ENCODE measurements around the gene IMP4.

IMP4 gene, protein sequence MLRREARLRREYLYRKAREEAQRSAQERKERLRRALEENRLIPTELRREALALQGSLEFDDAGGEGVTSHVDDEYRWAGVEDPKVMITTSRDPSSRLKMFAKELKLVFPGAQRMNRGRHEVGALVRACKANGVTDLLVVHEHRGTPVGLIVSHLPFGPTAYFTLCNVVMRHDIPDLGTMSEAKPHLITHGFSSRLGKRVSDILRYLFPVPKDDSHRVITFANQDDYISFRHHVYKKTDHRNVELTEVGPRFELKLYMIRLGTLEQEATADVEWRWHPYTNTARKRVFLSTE

DNA sequence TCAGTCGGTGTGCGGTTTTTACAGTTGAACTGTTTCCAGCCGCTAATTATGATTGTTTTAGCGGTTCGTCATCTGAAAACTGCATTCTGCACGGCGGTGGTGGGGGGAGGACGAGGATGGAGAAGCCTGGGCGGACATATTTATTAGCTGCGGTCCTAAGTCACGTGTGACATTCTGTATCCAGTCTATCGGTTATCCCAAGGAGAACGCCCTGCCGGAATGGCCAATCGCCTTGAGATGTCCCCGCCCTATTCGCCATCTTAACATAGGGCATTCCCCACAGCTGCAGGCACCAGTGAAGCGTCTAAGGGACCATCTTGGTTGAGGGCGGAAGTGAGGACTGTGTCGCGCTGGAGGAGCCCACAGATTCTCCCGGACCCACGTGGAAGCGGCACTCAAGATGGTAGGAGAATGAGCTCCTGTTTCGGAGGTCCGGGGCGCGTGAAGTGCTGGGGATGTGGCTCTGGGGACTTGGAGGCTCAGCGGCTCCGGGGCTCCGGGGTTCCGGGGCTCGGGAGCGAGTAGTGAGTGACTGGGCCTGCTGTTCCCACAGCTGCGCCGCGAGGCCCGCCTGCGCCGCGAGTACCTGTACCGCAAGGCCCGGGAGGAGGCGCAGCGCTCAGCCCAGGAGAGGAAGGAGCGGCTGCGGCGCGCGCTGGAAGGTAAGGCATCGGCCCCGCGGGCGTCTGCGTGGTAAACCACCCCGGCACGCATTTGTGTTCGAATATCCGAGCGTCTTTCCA is at the start of gene IMP4:
Gene IMP4, plus strand, starts transcription at position 365 of the 743 bp plus-strand sequence. Its CDS starts 36 bp downstream, at position 401.
- Histone ChIP-seq H3K27me3 (ENCODE audit: low read depth) (no peaks in the 10 kb centered on the region), H3K4me1 (peaks cover 5% of the 10 kb centered on the region; the same call in 1 of the 2 replicates), H3K4me3 (peak within 1 kb of the TSS; percentile 98), H3K9me3 (no peaks in the 10 kb centered on the region), H3K36me3 (replicated peaks) (peaks cover 47% of the 10 kb centered on the region)
- DNase-seq (ENCODE audit: low spot score in 2 of 2), result peak; percentile 97 to 99
- in situ Hi-C loops (cut with MboI; ENCODE audit: low sequenced_read_pairs), result no loop called here

DNA sequence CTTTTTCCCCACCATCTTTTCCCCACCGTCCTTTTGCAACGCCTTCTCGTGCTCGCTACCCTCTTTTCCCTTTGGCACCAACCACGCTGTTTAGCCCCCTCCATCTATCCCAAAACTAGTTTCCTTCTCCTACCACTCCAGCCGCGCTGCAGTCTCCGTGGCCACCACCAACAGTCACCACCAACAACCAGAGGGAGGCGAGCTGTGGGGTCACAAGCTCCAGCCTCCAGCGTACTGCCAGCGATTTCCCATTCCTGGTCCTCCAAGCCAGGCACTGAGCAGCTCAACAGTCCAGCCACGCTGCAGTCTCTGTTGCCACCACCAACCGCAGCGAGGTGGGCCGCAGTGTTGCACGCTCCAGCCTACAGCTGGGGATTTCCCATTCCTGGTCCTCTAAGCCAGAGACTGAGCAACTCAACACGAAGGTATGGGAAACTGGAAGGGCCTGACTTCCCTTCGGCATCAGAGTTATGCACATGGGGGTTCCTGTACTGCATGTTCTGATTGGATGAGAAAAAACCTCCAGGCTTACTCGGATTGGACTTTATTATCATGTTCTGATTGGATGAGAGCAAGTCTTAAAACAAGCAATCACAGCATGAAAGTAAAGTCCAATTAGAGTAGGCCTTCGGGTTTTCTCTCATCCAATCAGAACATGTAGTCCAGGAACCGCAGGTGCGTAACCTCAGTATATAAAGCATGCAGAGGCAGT is 42.3 kb upstream of the IMP4 start:
- no peak for DNase-seq (ENCODE audit: low spot score in 2 of 2)
- H3K36me3 ChIP-seq (replicated peaks), result no peaks in the 10 kb centered on the region
- no peaks in the 10 kb centered on the region for H3K4me1 ChIP-seq
- no peak overlapping the region for H3K4me3 ChIP-seq
- peaks cover 6% of the 10 kb centered on the region for H3K27me3 ChIP-seq (ENCODE audit: low read depth)
- no peaks in the 10 kb centered on the region for H3K9me3 ChIP-seq
- in situ Hi-C loops (cut with MboI; ENCODE audit: low sequenced_read_pairs), result no loop called here

DNA sequence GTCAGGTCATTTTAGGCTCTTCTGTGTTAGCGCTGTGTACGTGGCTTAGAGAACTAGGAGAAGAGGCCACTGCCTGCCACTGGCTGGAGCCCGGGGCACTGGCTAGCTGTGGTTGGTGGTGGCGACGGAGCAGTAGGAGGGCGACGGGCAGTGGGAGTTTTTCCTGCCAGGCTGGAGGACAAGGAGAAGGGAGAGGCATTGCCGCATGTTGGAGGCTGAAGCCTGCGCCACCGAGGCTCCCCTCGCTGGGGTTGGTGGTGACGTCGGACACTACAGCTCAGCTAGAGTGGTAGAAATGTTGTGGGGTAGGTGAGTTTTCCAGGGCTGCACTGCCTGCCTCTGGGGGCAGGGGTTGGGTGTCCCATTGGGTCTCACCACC is 41.7 kb upstream of the IMP4 start:
- no peak for DNase-seq (ENCODE audit: low spot score in 2 of 2)
- H3K27me3 ChIP-seq (ENCODE audit: low read depth), result peaks cover 6% of the 10 kb centered on the region
- H3K4me3 ChIP-seq, result no peak overlapping the region
- H3K4me1 ChIP-seq, result no peaks in the 10 kb centered on the region
- in situ Hi-C loops (cut with MboI; ENCODE audit: low sequenced_read_pairs), result no loop called here
- no peaks in the 10 kb centered on the region for H3K36me3 ChIP-seq (replicated peaks)
- H3K9me3 ChIP-seq, result no peaks in the 10 kb centered on the region

DNA sequence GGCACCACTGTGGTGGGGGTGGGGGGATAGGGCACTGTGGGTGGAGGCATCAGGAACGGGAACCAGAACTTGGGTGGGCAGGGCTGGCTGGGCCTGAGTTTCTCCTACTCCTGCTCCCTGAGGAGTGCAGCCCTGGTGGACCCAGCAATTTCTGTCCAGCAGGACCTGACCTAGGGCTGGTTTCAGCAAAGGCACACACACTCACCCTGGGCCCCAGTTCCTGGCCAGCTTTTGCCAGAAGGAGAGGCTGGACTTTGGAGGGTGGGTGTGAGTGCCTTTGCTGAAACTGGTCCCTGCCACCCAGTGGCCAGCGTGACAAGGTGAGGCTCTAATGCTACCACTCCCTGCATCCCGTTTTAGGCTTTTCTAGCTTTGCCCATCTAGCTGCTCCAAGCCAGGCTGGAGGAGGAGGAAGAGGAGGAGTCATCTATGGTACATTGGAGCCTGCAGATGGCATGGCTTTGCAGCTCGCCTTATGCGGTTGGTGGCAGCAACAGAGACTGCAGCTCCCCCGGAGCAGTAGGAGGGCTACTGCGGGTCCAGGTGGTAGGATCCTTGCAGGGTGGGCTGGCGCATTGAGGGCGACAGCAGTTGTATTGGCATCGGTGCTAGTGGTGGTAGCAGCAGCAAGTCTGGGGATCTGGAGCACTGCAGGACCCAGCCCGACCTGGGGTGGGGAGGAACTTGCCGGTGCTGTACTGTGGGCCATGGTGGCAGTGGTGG is 40.4 kb upstream of the IMP4 start:
- Histone ChIP-seq H3K9me3 (no peaks in the 10 kb centered on the region), H3K27me3 (ENCODE audit: low read depth) (peaks cover 5% of the 10 kb centered on the region), H3K4me3 (no peak overlapping the region), H3K36me3 (replicated peaks) (no peaks in the 10 kb centered on the region), H3K4me1 (no peaks in the 10 kb centered on the region)
- in situ Hi-C loops (cut with MboI; ENCODE audit: low sequenced_read_pairs), result no loop called here
- no peak for DNase-seq (ENCODE audit: low spot score in 2 of 2)

DNA sequence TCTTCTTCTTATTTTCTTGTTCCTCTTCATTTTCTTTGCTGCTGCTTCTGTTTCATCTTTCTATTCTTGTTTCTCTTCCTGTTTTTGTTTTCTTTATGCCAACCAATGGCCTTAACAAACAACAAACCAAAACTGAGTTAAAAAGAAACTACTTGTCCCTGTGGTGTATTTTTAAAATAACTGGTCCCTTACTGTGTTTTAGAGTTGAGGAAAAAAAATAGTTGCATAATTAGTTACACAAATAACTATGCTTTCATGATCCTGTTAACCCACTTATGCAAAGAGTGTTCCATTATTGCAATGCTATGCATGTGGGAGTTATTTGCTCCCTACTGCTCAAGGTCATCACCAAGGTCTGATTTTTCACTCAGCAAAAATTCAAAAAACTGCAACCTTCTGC is 39.5 kb upstream of the IMP4 start:
- no peak for DNase-seq (ENCODE audit: low spot score in 2 of 2)
- in situ Hi-C loops (cut with MboI; ENCODE audit: low sequenced_read_pairs), result no loop called here
- no peaks in the 10 kb centered on the region for H3K36me3 ChIP-seq (replicated peaks)

DNA sequence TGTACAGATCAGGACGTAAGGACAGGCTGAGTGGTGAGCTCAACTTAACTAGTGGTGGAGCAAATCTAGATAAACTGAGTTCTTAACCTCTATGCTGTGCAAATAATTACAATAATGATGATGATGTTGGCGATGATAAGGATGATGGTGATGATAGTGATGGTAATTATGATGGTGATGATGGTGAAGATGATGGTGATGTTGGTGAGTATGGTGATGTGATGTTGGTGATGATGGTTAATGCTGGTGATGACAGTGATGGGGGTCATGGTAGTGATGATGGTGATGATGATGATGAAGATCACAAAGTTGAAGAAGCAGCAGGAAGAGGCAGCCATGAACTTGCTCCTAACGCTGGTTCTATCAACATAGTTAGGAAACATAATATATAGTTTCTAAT is 38.0 kb upstream of the IMP4 start:
- in situ Hi-C loops (cut with MboI; ENCODE audit: low sequenced_read_pairs), result no loop called here
- no peaks in the 10 kb centered on the region for H3K36me3 ChIP-seq (replicated peaks)
- DNase-seq (ENCODE audit: low spot score in 2 of 2), result no peak
- peaks cover under 1% of the 10 kb centered on the region; the same call in 1 of the 2 replicates for H3K27me3 ChIP-seq (ENCODE audit: low read depth)
- H3K9me3 ChIP-seq, result no peaks in the 10 kb centered on the region
- H3K4me1 ChIP-seq, result no peaks in the 10 kb centered on the region
- H3K4me3 ChIP-seq, result no peak overlapping the region

More for the DNA sequence above, 39.5 kb upstream of the IMP4 start:
- no peak overlapping the region for H3K4me3 ChIP-seq
- peaks cover 2% of the 10 kb centered on the region for H3K27me3 ChIP-seq (ENCODE audit: low read depth)
- H3K4me1 ChIP-seq, result no peaks in the 10 kb centered on the region
- H3K9me3 ChIP-seq, result no peaks in the 10 kb centered on the region

DNA sequence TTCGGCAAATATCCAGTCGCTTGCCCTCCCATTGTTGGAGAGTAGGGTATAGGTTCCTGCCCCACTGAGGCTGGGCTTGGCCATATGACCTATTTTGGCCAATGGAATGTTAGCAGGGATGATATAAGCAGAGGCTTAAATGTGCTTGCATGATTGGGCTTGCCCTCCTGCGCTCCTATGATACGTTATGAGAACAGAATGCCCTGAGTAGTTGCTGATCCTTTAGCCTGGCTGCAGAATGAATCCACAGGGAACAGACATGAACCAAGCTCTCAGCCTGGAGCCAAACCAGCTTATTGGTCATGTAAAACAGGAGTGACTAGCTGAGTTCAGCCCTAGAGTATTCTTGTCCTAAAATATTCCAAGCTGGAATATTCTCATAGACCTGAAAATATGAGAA is 34.8 kb upstream of the IMP4 start:
- H3K4me3 ChIP-seq, result no peak overlapping the region
- in situ Hi-C loops (cut with MboI; ENCODE audit: low sequenced_read_pairs), result no loop called here
- no peaks in the 10 kb centered on the region for H3K27me3 ChIP-seq (ENCODE audit: low read depth)
- no peaks in the 10 kb centered on the region for H3K9me3 ChIP-seq
- DNase-seq (ENCODE audit: low spot score in 2 of 2), result no peak
- H3K36me3 ChIP-seq (replicated peaks), result no peaks in the 10 kb centered on the region
- H3K4me1 ChIP-seq, result no peaks in the 10 kb centered on the region

DNA sequence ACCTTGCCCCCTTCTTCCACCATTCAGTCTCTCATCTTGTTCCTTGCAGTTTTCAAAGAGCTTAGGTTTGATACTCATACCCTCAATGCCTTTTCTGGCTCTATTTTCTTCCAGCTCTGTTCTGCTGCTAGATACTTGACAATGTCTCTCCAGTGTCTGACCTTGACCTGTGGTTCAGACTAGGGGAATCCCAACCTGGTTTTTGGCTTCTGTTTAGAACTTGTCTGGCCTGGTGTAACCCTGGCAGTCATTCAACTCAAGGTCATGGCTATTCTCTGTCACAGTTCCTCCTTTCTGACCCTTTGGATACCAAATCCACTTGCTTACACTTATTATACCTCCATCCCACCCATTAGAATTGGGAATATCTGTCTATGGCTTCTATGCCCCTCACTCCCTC is 31.8 kb upstream of the IMP4 start:
- DNase-seq (ENCODE audit: low spot score in 2 of 2), result no peak
- H3K4me3 ChIP-seq, result no peak overlapping the region
- no peaks in the 10 kb centered on the region for H3K27me3 ChIP-seq (ENCODE audit: low read depth)
- in situ Hi-C loops (cut with MboI; ENCODE audit: low sequenced_read_pairs), result no loop called here
- no peaks in the 10 kb centered on the region for H3K36me3 ChIP-seq (replicated peaks)
- H3K9me3 ChIP-seq, result no peaks in the 10 kb centered on the region
- no peaks in the 10 kb centered on the region for H3K4me1 ChIP-seq

DNA sequence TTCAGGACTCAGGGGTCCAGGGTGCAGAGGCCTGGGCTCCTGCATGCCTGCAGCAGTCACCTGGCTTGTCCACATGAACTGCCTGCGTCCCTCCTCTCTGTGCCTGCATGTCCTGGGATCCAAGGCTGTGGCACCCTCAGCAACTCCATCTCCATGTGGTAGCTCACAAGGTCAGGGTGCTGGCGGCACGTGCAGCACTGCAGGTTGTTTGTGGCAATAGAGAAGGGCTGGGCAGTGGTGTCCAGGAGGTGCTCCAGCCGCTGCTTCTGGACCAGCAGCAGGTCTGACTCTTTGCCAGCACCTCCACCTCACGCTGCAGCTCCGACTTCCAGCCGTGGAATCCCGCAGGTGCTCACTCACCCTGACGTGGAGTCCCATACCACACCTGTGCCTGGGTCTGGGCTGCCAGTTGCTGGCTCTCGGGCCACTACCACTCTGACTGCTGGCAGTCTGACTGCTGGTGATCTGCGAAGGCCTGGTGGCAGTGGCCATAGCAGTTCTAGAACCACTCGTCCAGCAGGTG is 28.8 kb upstream of the IMP4 start:
- no peaks in the 10 kb centered on the region for H3K27me3 ChIP-seq (ENCODE audit: low read depth)
- no peaks in the 10 kb centered on the region for H3K36me3 ChIP-seq (replicated peaks)
- H3K4me1 ChIP-seq, result no peaks in the 10 kb centered on the region
- no peak for DNase-seq (ENCODE audit: low spot score in 2 of 2)
- in situ Hi-C loops (cut with MboI; ENCODE audit: low sequenced_read_pairs), result no loop called here
- no peak overlapping the region for H3K4me3 ChIP-seq
- no peaks in the 10 kb centered on the region for H3K9me3 ChIP-seq

DNA sequence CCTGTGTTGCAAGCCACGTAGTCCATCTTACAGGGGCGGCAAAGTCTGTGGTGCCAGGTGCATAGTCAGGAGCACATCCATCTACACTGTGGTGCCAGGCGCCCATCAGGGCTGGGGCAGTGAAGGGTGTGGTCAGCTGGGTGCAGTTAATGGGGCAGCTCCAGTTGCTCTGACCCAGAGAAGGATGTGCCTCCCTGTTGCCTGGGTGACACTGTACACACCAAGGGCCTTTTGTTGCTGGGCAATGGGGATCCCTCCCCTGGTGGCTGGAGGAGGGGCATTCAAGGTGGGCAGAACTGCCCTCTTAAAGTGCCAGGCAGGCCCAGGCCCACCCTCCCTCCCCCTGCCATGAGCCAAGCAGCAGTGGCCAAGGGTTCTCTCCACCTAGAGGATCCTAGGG is 28.3 kb upstream of the IMP4 start:
- DNase-seq (ENCODE audit: low spot score in 2 of 2), result no peak
- Histone ChIP-seq H3K36me3 (replicated peaks) (no peaks in the 10 kb centered on the region), H3K4me1 (no peaks in the 10 kb centered on the region), H3K4me3 (no peak overlapping the region), H3K27me3 (ENCODE audit: low read depth) (no peaks in the 10 kb centered on the region), H3K9me3 (no peaks in the 10 kb centered on the region)
- in situ Hi-C loops (cut with MboI; ENCODE audit: low sequenced_read_pairs), result no loop called here

DNA sequence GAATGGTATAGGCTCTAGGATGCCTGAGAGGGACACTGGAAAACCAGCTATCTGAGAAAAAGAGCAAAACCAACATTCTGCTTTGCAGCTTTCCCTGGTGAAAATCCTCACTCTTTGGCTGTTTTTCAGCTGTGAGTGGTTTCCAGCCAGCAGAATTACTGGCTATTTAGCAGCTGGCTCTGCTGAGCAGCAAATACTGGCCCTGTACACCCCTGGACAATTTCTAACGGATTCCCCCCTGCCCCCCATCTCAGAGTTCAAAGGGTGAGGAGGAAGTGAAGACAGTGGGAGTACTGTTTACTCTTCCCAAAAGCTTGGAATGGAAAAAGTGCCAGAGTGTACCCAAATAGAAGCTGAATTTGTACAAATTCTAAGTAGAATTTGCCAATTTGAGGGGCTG is 26.1 kb upstream of the IMP4 start:
- Histone ChIP-seq H3K4me1 (no peaks in the 10 kb centered on the region), H3K27me3 (ENCODE audit: low read depth) (peaks cover 3% of the 10 kb centered on the region; the same call in 1 of the 2 replicates), H3K4me3 (no peak overlapping the region), H3K36me3 (replicated peaks) (no peaks in the 10 kb centered on the region), H3K9me3 (no peaks in the 10 kb centered on the region)
- in situ Hi-C loops (cut with MboI; ENCODE audit: low sequenced_read_pairs), result no loop called here
- no peak for DNase-seq (ENCODE audit: low spot score in 2 of 2)

DNA sequence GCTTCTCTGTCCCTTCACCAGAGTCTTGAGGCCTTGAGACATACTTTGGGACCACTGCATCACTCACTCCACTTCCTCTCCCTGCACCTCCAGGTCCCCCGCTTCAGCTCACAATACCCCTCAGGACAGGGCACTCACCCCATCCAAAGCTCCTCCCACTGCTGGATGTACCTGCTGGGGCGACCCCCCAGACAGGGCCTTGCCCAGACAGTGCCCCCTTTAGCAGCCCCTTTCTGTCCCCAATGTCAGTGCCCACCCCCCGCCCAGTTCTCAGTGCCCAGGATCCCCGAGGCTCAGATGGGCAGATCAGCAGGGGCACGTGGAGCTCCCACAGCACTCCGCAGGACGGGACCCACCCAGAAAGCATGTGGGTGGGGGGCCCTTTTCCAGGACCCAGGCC is 23.8 kb upstream of the IMP4 start:
- no peaks in the 10 kb centered on the region for H3K9me3 ChIP-seq
- in situ Hi-C loops (cut with MboI; ENCODE audit: low sequenced_read_pairs), result no loop called here
- H3K36me3 ChIP-seq (replicated peaks), result no peaks in the 10 kb centered on the region
- no peaks in the 10 kb centered on the region for H3K4me1 ChIP-seq
- H3K27me3 ChIP-seq (ENCODE audit: low read depth), result peaks cover 8% of the 10 kb centered on the region; the same call in 1 of the 2 replicates
- no peak for DNase-seq (ENCODE audit: low spot score in 2 of 2)
- H3K4me3 ChIP-seq, result no peak overlapping the region

DNA sequence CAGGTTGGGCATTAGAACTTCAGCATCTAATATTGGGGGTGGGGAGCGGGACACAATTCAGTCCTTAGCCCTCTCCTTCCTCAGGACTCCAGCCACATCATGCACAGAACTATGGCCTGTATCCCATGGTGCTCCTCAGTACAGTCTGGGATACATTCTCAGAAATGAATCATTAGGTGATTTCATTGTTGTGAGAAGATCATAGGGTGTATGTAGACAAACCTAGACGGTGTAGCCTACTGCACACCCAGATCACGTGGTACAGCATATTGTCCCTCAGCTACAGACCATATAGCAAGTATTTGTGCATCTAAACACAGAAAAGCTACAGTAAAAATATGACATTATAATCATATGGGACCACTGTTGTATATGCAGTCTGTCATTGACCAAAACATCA is 23.2 kb upstream of the IMP4 start:
- H3K27me3 ChIP-seq (ENCODE audit: low read depth), result peaks cover 10% of the 10 kb centered on the region; the same call in 1 of the 2 replicates
- in situ Hi-C loops (cut with MboI; ENCODE audit: low sequenced_read_pairs), result no loop called here
- no peak for DNase-seq (ENCODE audit: low spot score in 2 of 2)
- H3K36me3 ChIP-seq (replicated peaks), result no peaks in the 10 kb centered on the region
- no peaks in the 10 kb centered on the region for H3K9me3 ChIP-seq
- H3K4me3 ChIP-seq, result no peak overlapping the region
- H3K4me1 ChIP-seq, result no peaks in the 10 kb centered on the region
